ENCODE measurements around the gene ZBTB18.

Gene ZBTB18

DNA sequence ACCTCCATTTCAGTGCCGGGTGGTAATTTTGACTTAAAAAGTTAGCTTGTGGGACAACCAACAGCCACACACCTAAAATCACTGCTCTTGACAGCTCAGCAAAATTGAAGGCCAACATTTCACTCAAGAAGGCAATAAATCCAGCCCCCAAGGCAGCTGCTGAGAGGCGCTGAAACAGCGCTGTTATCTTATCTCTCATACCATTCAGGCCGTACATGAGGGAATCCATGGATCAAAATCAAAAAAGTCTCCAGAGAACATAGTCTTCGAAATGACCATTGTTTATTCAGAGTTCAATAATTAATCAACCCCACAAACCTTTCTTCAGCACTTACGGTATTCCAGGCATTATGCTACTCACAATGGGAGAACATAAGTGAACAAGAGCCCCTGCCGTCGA is 38.5 kb downstream of the ZBTB18 start:
- TF ChIP-seq FOXP2 (optimal IDR thresholded peaks at IDR 0.05; ENCODE audit: borderline replicate concordance, extremely low read depth, extremely low read length, insufficient read depth) (no peak), SIN3A (IDR thresholded peaks at IDR 0.05; ENCODE audit: borderline replicate concordance, insufficient read depth, low read length) (no peak), TAF1 (IDR thresholded peaks at IDR 0.05; ENCODE audit: borderline replicate concordance, insufficient read depth, low read length) (no peak), POLR2AphosphoS5 (IDR thresholded peaks at IDR 0.05; ENCODE audit: low read depth, low read length) (no peak)
- TF ChIP-seq, protein P1, sequence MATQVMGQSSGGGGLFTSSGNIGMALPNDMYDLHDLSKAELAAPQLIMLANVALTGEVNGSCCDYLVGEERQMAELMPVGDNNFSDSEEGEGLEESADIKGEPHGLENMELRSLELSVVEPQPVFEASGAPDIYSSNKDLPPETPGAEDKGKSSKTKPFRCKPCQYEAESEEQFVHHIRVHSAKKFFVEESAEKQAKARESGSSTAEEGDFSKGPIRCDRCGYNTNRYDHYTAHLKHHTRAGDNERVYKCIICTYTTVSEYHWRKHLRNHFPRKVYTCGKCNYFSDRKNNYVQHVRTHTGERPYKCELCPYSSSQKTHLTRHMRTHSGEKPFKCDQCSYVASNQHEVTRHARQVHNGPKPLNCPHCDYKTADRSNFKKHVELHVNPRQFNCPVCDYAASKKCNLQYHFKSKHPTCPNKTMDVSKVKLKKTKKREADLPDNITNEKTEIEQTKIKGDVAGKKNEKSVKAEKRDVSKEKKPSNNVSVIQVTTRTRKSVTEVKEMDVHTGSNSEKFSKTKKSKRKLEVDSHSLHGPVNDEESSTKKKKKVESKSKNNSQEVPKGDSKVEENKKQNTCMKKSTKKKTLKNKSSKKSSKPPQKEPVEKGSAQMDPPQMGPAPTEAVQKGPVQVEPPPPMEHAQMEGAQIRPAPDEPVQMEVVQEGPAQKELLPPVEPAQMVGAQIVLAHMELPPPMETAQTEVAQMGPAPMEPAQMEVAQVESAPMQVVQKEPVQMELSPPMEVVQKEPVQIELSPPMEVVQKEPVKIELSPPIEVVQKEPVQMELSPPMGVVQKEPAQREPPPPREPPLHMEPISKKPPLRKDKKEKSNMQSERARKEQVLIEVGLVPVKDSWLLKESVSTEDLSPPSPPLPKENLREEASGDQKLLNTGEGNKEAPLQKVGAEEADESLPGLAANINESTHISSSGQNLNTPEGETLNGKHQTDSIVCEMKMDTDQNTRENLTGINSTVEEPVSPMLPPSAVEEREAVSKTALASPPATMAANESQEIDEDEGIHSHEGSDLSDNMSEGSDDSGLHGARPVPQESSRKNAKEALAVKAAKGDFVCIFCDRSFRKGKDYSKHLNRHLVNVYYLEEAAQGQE (IDR thresholded peaks at IDR 0.05; ENCODE audit: insufficient read depth in 1 of 2, low read depth in 2 of 2, low read length in 2 of 2), result no peak

DNA sequence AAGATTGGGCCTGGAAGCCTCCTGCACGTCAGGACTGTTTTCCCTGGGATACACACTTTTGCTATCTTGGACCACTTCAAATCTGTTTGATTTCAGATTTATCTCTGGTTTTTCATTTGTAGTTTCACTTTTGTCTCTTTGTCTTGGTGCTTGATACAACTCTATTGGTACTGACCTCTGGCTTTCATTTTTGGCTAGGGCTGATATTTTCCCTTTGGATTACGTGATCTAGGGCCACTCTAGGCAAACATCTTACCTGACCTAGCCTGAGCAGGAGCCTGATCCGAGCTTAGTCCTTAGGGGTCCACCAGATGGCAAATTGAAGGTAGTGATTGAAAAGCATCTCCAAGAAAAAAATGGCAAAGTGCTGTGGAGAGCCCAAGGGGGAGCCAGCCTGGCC is 39.6 kb downstream of the ZBTB18 start:
- TF ChIP-seq, protein P1 (IDR thresholded peaks at IDR 0.05; ENCODE audit: insufficient read depth in 1 of 2, low read depth in 2 of 2, low read length in 2 of 2), result no peak
- TF ChIP-seq POLR2AphosphoS5 (IDR thresholded peaks at IDR 0.05; ENCODE audit: low read depth, low read length) (no peak), SIN3A (IDR thresholded peaks at IDR 0.05; ENCODE audit: borderline replicate concordance, insufficient read depth, low read length) (no peak), TAF1 (IDR thresholded peaks at IDR 0.05; ENCODE audit: borderline replicate concordance, insufficient read depth, low read length) (no peak)

DNA sequence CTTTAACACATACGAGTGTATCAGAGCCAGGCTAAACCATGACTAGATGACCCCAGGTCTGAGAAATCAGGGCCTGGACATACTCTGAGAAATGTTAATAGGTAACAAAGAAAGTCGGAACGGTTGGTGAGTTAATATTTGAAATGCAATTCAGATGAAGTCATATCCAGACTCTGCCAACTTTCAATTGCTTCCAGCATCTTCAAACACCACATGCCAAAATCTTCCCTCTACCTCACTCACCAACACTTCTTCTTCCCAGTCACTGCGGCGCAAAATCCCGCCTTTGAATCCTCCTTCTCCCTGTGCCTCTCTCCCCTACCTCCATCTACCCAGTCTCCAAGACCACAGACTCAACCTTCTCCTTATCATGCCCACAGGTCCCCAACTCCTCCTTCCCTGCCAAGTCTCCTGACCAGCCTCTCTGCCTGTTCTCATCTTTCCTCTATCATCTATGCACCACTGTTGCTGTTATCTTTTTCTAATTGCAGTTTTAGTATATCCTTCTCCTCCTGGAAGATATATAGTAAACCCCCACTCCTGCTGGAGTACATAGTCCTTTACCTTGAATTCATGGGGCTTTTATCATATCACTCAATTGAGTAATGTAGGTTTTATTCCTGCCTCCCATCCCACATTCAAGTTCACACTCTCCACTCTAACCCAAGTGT is 41.3 kb downstream of the ZBTB18 start:
- TF ChIP-seq SIN3A (IDR thresholded peaks at IDR 0.05; ENCODE audit: borderline replicate concordance, insufficient read depth, low read length), result no peak
- TF ChIP-seq, protein P1 (IDR thresholded peaks at IDR 0.05; ENCODE audit: insufficient read depth in 1 of 2, low read depth in 2 of 2, low read length in 2 of 2), result no peak
- no peak for TF ChIP-seq POLR2AphosphoS5 (IDR thresholded peaks at IDR 0.05; ENCODE audit: low read depth, low read length)
- TF ChIP-seq TAF1 (IDR thresholded peaks at IDR 0.05; ENCODE audit: borderline replicate concordance, insufficient read depth, low read length), result no peak
- no peak for TF ChIP-seq FOXP2 (optimal IDR thresholded peaks at IDR 0.05; ENCODE audit: borderline replicate concordance, extremely low read depth, extremely low read length, insufficient read depth)

- no peak for TF ChIP-seq SIN3A (IDR thresholded peaks at IDR 0.05; ENCODE audit: borderline replicate concordance, insufficient read depth, low read length)
- no peak for TF ChIP-seq TAF1 (IDR thresholded peaks at IDR 0.05; ENCODE audit: borderline replicate concordance, insufficient read depth, low read length)
- TF ChIP-seq, protein P1 (IDR thresholded peaks at IDR 0.05; ENCODE audit: insufficient read depth in 1 of 2, low read depth in 2 of 2, low read length in 2 of 2), result no peak
- no peak for TF ChIP-seq POLR2AphosphoS5 (IDR thresholded peaks at IDR 0.05; ENCODE audit: low read depth, low read length)
Measured at GRCh38 chr1:244092964-244093638, 42.0 kb downstream of the ZBTB18 start.
